Thoracic aorta (tissue), 2 donors: ENCODE data around the gene C12orf76. TPM values are rescaled to one million over a fixed set of nuclear protein-coding genes. Genes with fewer than 3 reads are reported as not detected.

Experiments
- ATAC-seq: fragments of 150-250 bp; one replicate; pipeline ENCODE4 v1.8.0; 2017; ENCODE audit warnings: low read depth; ENCODE audit not compliant: insufficient number of reproducible peaks, low FRiP score
- DNase-seq: peaks from one replicate; pipeline ENCODE4 v3.0.0-alpha.2; 2020; ENCODE audit warnings: low spot score
- H3K27ac ChIP-seq, 2 donors: fragments of 200-600 bp; sonication (generic); 1 replicate in 1 of 2; 2 replicates in 1 of 2; pipeline ENCODE4 v1.5.1; 2016; ENCODE audit warnings: mild to moderate bottlenecking in 2 of 2, moderate library complexity in 2 of 2
- H3K27me3 ChIP-seq: fragments of 200-600 bp; sonication (generic); replicated peaks from 2 replicates; pipeline ENCODE4 v1.6.0; 2016; ENCODE audit warnings: mild to moderate bottlenecking; ENCODE audit not compliant: insufficient read depth
- H3K36me3 ChIP-seq: fragments of 200-600 bp; sonication (generic); one replicate; pipeline ENCODE4 v1.5.1; 2016
- H3K4me1 ChIP-seq, 2 donors: fragments of 200-600 bp; sonication (generic); 1 replicate in 1 of 2; 2 replicates in 1 of 2; pipeline versions ENCODE4 v1.5.1 to v1.6.0; 2016; ENCODE audit warnings: low read depth in 2 of 2, mild to moderate bottlenecking in 1 of 2; ENCODE audit not compliant: control insufficient read depth in 1 of 2
- H3K4me3 ChIP-seq: fragments of 200-600 bp; sonication (generic); 2 replicates; pipeline ENCODE4 v1.5.1; 2016; ENCODE audit warnings: mild to moderate bottlenecking
- H3K9me3 ChIP-seq: fragments of 200-600 bp; sonication (generic); 2 replicates; pipeline ENCODE4 v1.5.1; 2016
- CTCF ChIP-seq: fragments of 200-600 bp; sonication (generic); IDR thresholded peaks from one replicate; pipeline ENCODE4 v1.5.1; 2019; ENCODE audit warnings: antibody characterized with exemption
- total RNA-seq, 2 donors: library from RNA; depleted of rRNA; stranded (reverse); fragments of >200 nt; gene quantifications; one replicate each; pipeline versions ENCODE4 v1.1.0 to v1.2.3, GENCODE V29; 2016

The C12orf76 gene
- 10 to 100 TPM in 1 of 2 donors, 1 to 10 TPM in 1; 6.4 to 18.1 TPM for total RNA-seq

GRCh38 chr12:110048242-110049027 lies at the start of gene C12orf76:
Gene C12orf76, minus strand, starts transcription at chr12:110048522. Its CDS starts 27 bp downstream, at chr12:110048495.
- H3K4me1 ChIP-seq: peaks cover 3 to 20% of the 10 kb centered on the region in 2 donors
- H3K36me3 ChIP-seq: peaks cover 5% of the 10 kb centered on the region
- H3K27ac ChIP-seq: peak within 1 kb of the TSS; percentile 57 to 60
- peak; percentile 96 for ATAC-seq
- H3K27me3 ChIP-seq: no peaks in the 10 kb centered on the region
- H3K4me3 ChIP-seq: peak within 1 kb of the TSS; percentile 72
- no peaks in the 10 kb centered on the region for H3K9me3 ChIP-seq
- DNase-seq: peak; percentile 83
- no peak for TF ChIP-seq CTCF

- no peak for TF ChIP-seq CTCF
- H3K27ac ChIP-seq: no peak overlapping the region
- no peak for DNase-seq
Observed at GRCh38 chr12:110093631-110094311, 45.4 kb upstream of the C12orf76 start.

GRCh38 chr12:110091136-110091711 lies 42.9 kb upstream of the C12orf76 start:
- H3K36me3 ChIP-seq: no peaks in the 10 kb centered on the region
- DNase-seq: no peak
- no peaks in the 10 kb centered on the region for H3K4me1 ChIP-seq
- H3K4me3 ChIP-seq: no peak overlapping the region
- H3K27me3 ChIP-seq: no peaks in the 10 kb centered on the region
- ATAC-seq: no peak
- TF ChIP-seq CTCF: no peak
- H3K9me3 ChIP-seq: no peaks in the 10 kb centered on the region
- H3K27ac ChIP-seq: no peak overlapping the region

More at GRCh38 chr12:110093631-110094311, 45.4 kb upstream of the C12orf76 start:
- Histone ChIP-seq H3K9me3 (no peaks in the 10 kb centered on the region), H3K4me1 (no peaks in the 10 kb centered on the region), H3K4me3 (no peak overlapping the region), H3K36me3 (no peaks in the 10 kb centered on the region), H3K27me3 (no peaks in the 10 kb centered on the region)
- ATAC-seq: no peak

GRCh38 chr12:110090266-110091135 lies 42.2 kb upstream of the C12orf76 start:
- Histone ChIP-seq H3K27ac (no peak overlapping the region), H3K9me3 (no peaks in the 10 kb centered on the region), H3K4me1 (no peaks in the 10 kb centered on the region), H3K36me3 (no peaks in the 10 kb centered on the region), H3K27me3 (no peaks in the 10 kb centered on the region), H3K4me3 (no peak overlapping the region)
- DNase-seq (no peak), ATAC-seq (no peak)
- no peak for TF ChIP-seq CTCF
